H1 (cell line): ENCODE data around the gene GRID2. TPM values are rescaled to one million over a fixed set of nuclear protein-coding genes. Genes with fewer than 3 reads are reported as not detected.

Experiments
- CTCF ChIA-PET: fragments of 300-600 bp; sonication (Branson Sonifier 250); formaldehyde crosslinking; loops from one replicate; lab custom pipeline; 2021; ENCODE audit not compliant: partially characterized antibody; lab: Charles Lee
- POLR2A ChIA-PET: fragments of 300-600 bp; sonication (Branson Sonifier 250); formaldehyde crosslinking; loops from one replicate; lab custom pipeline; 2021; ENCODE audit warnings: inconsistent platforms; ENCODE audit not compliant: partially characterized antibody; lab: Charles Lee
- DNase-seq, 2 experiments: peaks; one replicate each; pipeline versions ENCODE4 v3.0.0 to v3.0.0-alpha.2; 2010 to 2022; ENCODE audit warnings: low spot score in 2 of 2, low read depth in 1 of 2, mixed read lengths in 1 of 2
- FAIRE-seq: peaks from 2 replicates; lab custom pipeline; 2011; peaks lifted over from hg19 to GRCh38; lab: Jason Lieb, UNC
- H2AFZ ChIP-seq: 2 replicates; pipeline ENCODE4 v1.8.1; 2012; ENCODE audit warnings: low read length, inconsistent platforms
- H2AK5ac ChIP-seq: 2 replicates; pipeline ENCODE4 v1.6.1; 2013; ENCODE audit warnings: low read depth, low read length
- H2BK120ac ChIP-seq: replicated peaks from 2 replicates; pipeline ENCODE3; 2013; ENCODE audit warnings: low read depth, low read length, inconsistent platforms
- H2BK12ac ChIP-seq: 2 replicates; pipeline ENCODE4 v1.6.1; 2013; ENCODE audit warnings: low read depth, low read length
- H2BK15ac ChIP-seq: 2 replicates; pipeline ENCODE4 v1.6.1; 2013; ENCODE audit warnings: low read length
- H2BK20ac ChIP-seq: 2 replicates; pipeline ENCODE4 v1.6.1; 2013; ENCODE audit warnings: low read length
- H2BK5ac ChIP-seq: 2 replicates; pipeline ENCODE4 v1.6.1; 2013; ENCODE audit warnings: low read depth, low read length
- H3K14ac ChIP-seq: 2 replicates; pipeline ENCODE4 v1.6.1; 2013; ENCODE audit warnings: inconsistent platforms; ENCODE audit not compliant: insufficient read length
- H3K18ac ChIP-seq: 2 replicates; pipeline ENCODE4 v1.6.1; 2013; ENCODE audit warnings: low read length; ENCODE audit errors: extremely low read depth
- H3K23ac ChIP-seq: 2 replicates; pipeline ENCODE4 v1.6.1; 2013; ENCODE audit warnings: inconsistent platforms; ENCODE audit not compliant: insufficient read length
- H3K23me2 ChIP-seq: 2 replicates; pipeline ENCODE4 v1.6.1; 2013; ENCODE audit warnings: low read depth, low read length
- H3K27ac ChIP-seq: 2 replicates; pipeline ENCODE4 v1.6.1; 2011; ENCODE audit warnings: low read depth, low read length, inconsistent platforms
- H3K27me3 ChIP-seq, 4 experiments: replicated peaks in 1 of 4; 1 replicate in 1 of 4; 2 replicates in 3 of 4; pipeline versions ENCODE4 v1.6.1 to v1.8.1; 2011 to 2013; ENCODE audit warnings: low read length in 3 of 4, mild to moderate bottlenecking in 3 of 4, inconsistent platforms in 2 of 4, mixed read lengths in 2 of 4, moderate library complexity in 1 of 4; ENCODE audit not compliant: control insufficient read depth in 3 of 4, insufficient read depth in 3 of 4; ENCODE audit errors: extremely low read depth in 1 of 4
- H3K36me3 ChIP-seq, 4 experiments: 2 replicates each; pipeline versions ENCODE4 v1.6.1 to v1.8.1; 2011 to 2013; ENCODE audit warnings: mild to moderate bottlenecking in 4 of 4, low read length in 3 of 4, moderate library complexity in 2 of 4, control low read depth in 1 of 4, inconsistent platforms in 1 of 4; ENCODE audit not compliant: insufficient read depth in 4 of 4, control insufficient read depth in 2 of 4
- H3K4ac ChIP-seq: replicated peaks from 2 replicates; pipeline ENCODE3; 2013; ENCODE audit warnings: low read length, low read depth, mixed read lengths, inconsistent platforms; ENCODE audit not compliant: insufficient read length
- H3K4me1 ChIP-seq, 4 experiments: replicated peaks in 1 of 4; 1 replicate in 1 of 4; 2 replicates in 3 of 4; pipeline versions ENCODE4 v1.6.1 to v1.8.1; 2011 to 2013; ENCODE audit warnings: low read length in 3 of 4, inconsistent platforms in 2 of 4, mixed read lengths in 1 of 4; ENCODE audit not compliant: insufficient read depth in 4 of 4, control insufficient read depth in 3 of 4
- H3K4me2 ChIP-seq, 2 experiments: 2 replicates each; pipeline versions ENCODE4 v1.6.1 to v1.8.1; 2011 to 2013; ENCODE audit warnings: low read depth in 2 of 2, low read length in 2 of 2, control low read depth in 1 of 2, inconsistent platforms in 1 of 2, mild to moderate bottlenecking in 1 of 2; ENCODE audit not compliant: insufficient read depth in 1 of 2
- H3K4me3 ChIP-seq, 4 experiments: fragments of 200-600, 300-600 bp in 1 of 4; sonication (generic), shearing (Covaris generic), sonication (Bioruptor Twin) in 1 of 4; 2 replicates each; pipeline versions ENCODE4 v1.5.1 to v1.8.1; 2011 to 2016; ENCODE audit warnings: low read length in 4 of 4, low read depth in 3 of 4, control low read depth in 2 of 4, inconsistent platforms in 2 of 4, mild to moderate bottlenecking in 2 of 4, mixed read lengths in 1 of 4, moderate library complexity in 1 of 4; ENCODE audit not compliant: insufficient read depth in 2 of 4; ENCODE audit errors: extremely low read depth in 1 of 4
- H3K56ac ChIP-seq: replicated peaks from 2 replicates; pipeline ENCODE3; 2013; ENCODE audit warnings: low read depth, mild to moderate bottlenecking, mixed read lengths, low read length, inconsistent platforms; ENCODE audit not compliant: insufficient read length
- H3K79me1 ChIP-seq: 2 replicates; pipeline ENCODE4 v1.6.1; 2013; ENCODE audit warnings: low read depth, low read length, control low read depth
- H3K79me2 ChIP-seq, 2 experiments: 2 replicates each; pipeline versions ENCODE4 v1.6.1 to v1.8.1; 2012 to 2013; ENCODE audit warnings: low read length in 2 of 2, mild to moderate bottlenecking in 2 of 2, inconsistent platforms in 1 of 2; ENCODE audit not compliant: insufficient read depth in 2 of 2, control insufficient read depth in 1 of 2
- H3K9ac ChIP-seq, 4 experiments: replicated peaks in 1 of 4; 1 replicate in 1 of 4; 2 replicates in 3 of 4; pipeline versions ENCODE4 v1.6.1 to v1.8.1; 2011 to 2013; ENCODE audit warnings: low read depth in 3 of 4, low read length in 3 of 4, control low read depth in 2 of 4, mild to moderate bottlenecking in 2 of 4, moderate library complexity in 2 of 4, inconsistent platforms in 1 of 4; ENCODE audit errors: extremely low read depth in 1 of 4
- H3K9me3 ChIP-seq, 2 experiments: 2 replicates each; pipeline versions ENCODE4 v1.6.1 to v1.8.1; 2012 to 2013; ENCODE audit warnings: mild to moderate bottlenecking in 2 of 2, moderate library complexity in 2 of 2, control low read depth in 1 of 2, inconsistent platforms in 1 of 2, low read depth in 1 of 2, low read length in 1 of 2, mixed read lengths in 1 of 2; ENCODE audit not compliant: insufficient read depth in 2 of 2
- H4K20me1 ChIP-seq, 2 experiments: replicated peaks in 1 of 2; 2 replicates each; pipeline versions ENCODE3 to v1.8.1; 2011 to 2013; ENCODE audit warnings: inconsistent platforms in 2 of 2, low read length in 2 of 2, mild to moderate bottlenecking in 1 of 2; ENCODE audit not compliant: insufficient read depth in 2 of 2, control insufficient read depth in 1 of 2
- H4K5ac ChIP-seq: 2 replicates; pipeline ENCODE4 v1.6.1; 2013; ENCODE audit warnings: low read length, low read depth, mixed read lengths, inconsistent platforms; ENCODE audit not compliant: insufficient read length
- H4K8ac ChIP-seq: 2 replicates; pipeline ENCODE4 v1.8.0; 2013; ENCODE audit warnings: mild to moderate bottlenecking, moderate library complexity, low read length, inconsistent platforms; ENCODE audit not compliant: insufficient read depth; ENCODE audit errors: extremely low read depth
- H4K91ac ChIP-seq: replicated peaks from 2 replicates; pipeline ENCODE3; 2013; ENCODE audit warnings: low read length, mixed read lengths, inconsistent platforms; ENCODE audit not compliant: insufficient read length
- BCL11A ChIP-seq, 2 experiments: IDR thresholded peaks; one replicate each; pipeline ENCODE4 v1.6.1; 2011; ENCODE audit warnings: low read depth in 2 of 2, low read length in 2 of 2, mild to moderate bottlenecking in 2 of 2
- TAF1 ChIP-seq: IDR thresholded peaks from 2 replicates; pipeline ENCODE4 v1.6.1; 2011; ENCODE audit warnings: mild to moderate bottlenecking, low read depth, low read length
- TBP ChIP-seq: IDR thresholded peaks from 2 replicates; pipeline ENCODE4 v1.6.1; 2011; ENCODE audit warnings: low read depth, low read length, improper control_type of control experiment
- whole genome bisulfite sequencing, 2 experiments: shearing (Covaris generic) in 1 of 2; methylation state at CpG; one replicate each; pipeline versions ENCODE4 v1.1.6 to v1.1.7; 2013 to 2015; ENCODE audit warnings: low lambda C conversion rate in 2 of 2, mixed read lengths in 2 of 2, inconsistent platforms in 1 of 2, low coverage in 1 of 2, missing lambda C conversion rate in 1 of 2; ENCODE audit not compliant: insufficient replicate concordance in 2 of 2, insufficient coverage in 1 of 2, insufficient read length in 1 of 2; ENCODE audit errors: extremely low coverage in 1 of 2, missing lambda C conversion rate in 1 of 2; 5-methylcytosine and 5-hydroxymethylcytosine counted together
- polyA plus RNA-seq, 7 experiments: library from polyadenylated mRNA; depleted of rRNA in 3 of 7; stranded (reverse) in 5 of 7; unstranded in 2 of 7; fragments of >200 nt in 5 of 7; fragments of 200-250 nt in 2 of 7; gene quantifications; 1 replicate in 5 of 7; 2 replicates in 1 of 7; 4 replicates in 1 of 7; pipeline versions ENCODE4 v1.2.1 to v1.2.3, GENCODE V29; 2011 to 2013; ENCODE audit warnings: missing spikeins in 2 of 7, mixed read lengths in 2 of 7
- total RNA-seq: library from RNA; stranded (reverse); fragmentation: NEBNext Ultra II Directional; extraction: Animal tissue kit (Norgen Biotek cat#: 25700); gene quantifications from 2 replicates; pipeline ENCODE4 v1.2.1, GENCODE V29; 2021

Gene GRID2
- total and polyA plus RNA-seq, 2 of the 8 experiments (the other 6 are each of a cell fraction or from before 2014, with no cell fraction given), result 31.1 to 81.9 TPM

DNA sequence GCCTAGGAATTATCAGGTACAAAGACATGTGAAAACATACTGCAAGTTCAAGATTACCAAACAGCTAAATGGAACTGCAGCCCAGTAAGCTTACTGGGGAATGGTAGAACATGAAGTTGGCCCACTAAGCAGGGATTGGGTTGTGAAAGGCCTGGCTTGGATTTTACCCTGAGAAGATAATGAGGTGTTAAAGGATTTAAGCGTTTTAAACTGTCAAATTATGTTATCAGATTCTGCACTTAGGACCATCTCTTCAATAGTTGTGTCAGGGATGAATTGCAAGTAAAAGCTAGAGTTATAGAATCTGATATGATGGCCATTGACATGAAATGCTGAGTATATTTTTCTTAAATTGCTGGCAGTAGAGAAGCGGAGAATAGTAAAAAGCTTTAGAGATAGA is 225.7 kb downstream of the GRID2 start:
- Histone ChIP-seq H3K79me2 (peaks cover 4 to 98% of the 10 kb centered on the region in 2 experiments; a peak in 3 of 4 replicates), H3K56ac (no peak overlapping the region), H3K27me3 (no peaks in the 10 kb centered on the region), H3K79me1 (no peaks in the 10 kb centered on the region), H3K9me3 (no peaks in the 10 kb centered on the region), H3K14ac (no peak overlapping the region), H2BK20ac (no peak overlapping the region), H3K27ac (no peak overlapping the region), H3K4me1 (no peaks in the 10 kb centered on the region; a peak in 2 of 7 replicates), H2BK12ac (no peak overlapping the region), H3K9ac (no peak overlapping the region), H2BK15ac (no peak overlapping the region), H4K91ac (no peak overlapping the region), H3K18ac (no peak overlapping the region), H3K36me3 (peaks cover 0 to 13% (median 0%) of the 10 kb centered on the region in 4 experiments; a peak in 2 of 8 replicates), H4K20me1 (peaks cover 4 to 5% of the 10 kb centered on the region in 2 experiments), H2AK5ac (no peak overlapping the region), H3K4me2 (no peak overlapping the region), H2BK120ac (no peak overlapping the region), H2BK5ac (no peak overlapping the region), H3K23me2 (no peaks in the 10 kb centered on the region), H4K8ac (no peak overlapping the region), H3K4me3 (no peak overlapping the region), H2AFZ (no peak overlapping the region), H4K5ac (no peak overlapping the region), H3K4ac (no peak overlapping the region), H3K23ac (no peak overlapping the region)
- DNase-seq (no peak), FAIRE-seq (no peak)
- WGBS, 2 experiments, result 91% methylated on average over 2 of the region's 2 CpGs; no CpG with 5 or more reads in 1 of the 2 experiments
- POLR2A ChIA-PET, result interaction anchor here (0.8 to 1.2 kb wide), 2 partner anchors 9 to 23 kb away, joined by 3 to 4 read pairs; no protein-coding TSS in a partner anchor
- CTCF ChIA-PET, result no interaction called here
- TF ChIP-seq TBP, result no peak
- no peak for TF ChIP-seq BCL11A (IDR thresholded peaks at IDR 0.05; ENCODE audit: low read depth in 2 of 2, low read length in 2 of 2)
- no peak for TF ChIP-seq TAF1
